HG03159 (cell line): ENCODE measurements around the gene GPR137.

Experiments
- ATAC-seq: cut with Tn5 transposase; IDR thresholded peaks from one replicate; pipeline ENCODE4 v1.9.1; 2021; ENCODE audit warnings: mild to moderate bottlenecking, moderate library complexity; ENCODE audit not compliant: unreplicated experiment

The GPR137 gene

GRCh38 chr11:64284962-64285884 is at the start of gene GPR137:
Gene GPR137, plus strand, starts transcription at chr11:64285848. Its CDS starts 677 bp downstream, at chr11:64286525.
- peak; percentile 59 for ATAC-seq

DNA sequence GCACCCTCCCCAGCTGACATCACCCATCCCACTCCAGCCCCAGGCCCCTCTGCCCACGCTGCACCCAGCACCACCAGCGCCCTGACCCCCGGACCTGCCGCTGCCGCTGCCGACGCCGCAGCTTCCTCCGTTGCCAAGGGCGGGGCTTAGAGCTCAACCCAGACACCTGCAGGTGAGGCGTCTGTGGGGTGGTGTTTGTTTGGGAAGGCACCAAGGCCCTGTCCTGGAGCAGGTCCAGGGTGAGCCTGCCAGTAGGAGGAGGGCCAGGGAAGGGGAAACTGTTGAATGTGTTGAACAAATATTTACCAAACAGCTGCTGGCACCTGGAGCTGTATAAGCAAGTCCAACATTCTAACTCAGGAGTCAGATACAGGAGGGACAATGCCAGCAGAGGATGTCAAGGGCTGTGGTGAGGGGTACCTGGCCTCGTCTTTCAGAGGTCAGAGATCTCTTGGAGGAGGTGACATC is 48.1 kb upstream of the GPR137 start:
- ATAC-seq: no peak

DNA sequence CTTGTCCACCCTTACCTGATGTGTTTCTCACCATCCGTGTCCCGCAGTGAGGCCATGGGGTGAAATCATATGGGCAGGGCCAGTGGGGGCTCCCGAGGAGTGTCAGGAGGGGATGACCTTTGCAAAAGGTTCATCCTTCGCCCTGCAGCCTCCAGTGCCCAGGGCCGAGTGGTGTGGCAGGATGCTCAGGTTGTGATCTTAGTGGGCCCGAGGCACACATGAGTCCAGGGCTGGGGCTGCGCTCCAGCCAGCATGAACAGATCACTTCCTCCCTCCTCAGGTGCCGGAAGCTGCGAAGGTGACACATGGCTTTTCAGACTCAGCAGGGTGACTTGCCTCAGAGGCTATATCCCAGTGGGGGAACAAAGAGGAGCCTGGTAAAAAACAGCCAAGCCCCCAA is 47.6 kb upstream of the GPR137 start:
- ATAC-seq: no peak

DNA sequence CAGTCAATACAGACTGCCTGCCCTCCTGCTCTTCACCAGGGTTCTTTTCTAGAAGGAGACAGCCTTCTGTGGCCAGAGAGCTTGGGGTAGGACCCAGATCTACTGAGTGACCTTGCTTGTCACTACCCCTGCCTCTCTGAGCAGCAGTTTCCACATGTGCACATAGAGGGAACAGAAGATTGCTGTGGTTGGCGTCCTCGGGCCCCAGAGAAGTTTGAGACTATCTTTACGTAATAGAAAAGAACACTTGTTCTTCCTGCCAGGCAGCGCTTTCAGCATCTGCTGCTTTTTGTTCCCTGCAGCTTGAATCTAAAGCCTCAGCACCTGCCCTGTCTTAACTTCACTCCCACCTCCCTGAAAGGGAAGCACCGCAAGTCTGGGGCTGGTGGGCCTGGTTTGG is 46.6 kb upstream of the GPR137 start:
- ATAC-seq: no peak

GRCh38 chr11:64239662-64240434 is 45.8 kb upstream of the GPR137 start:
- ATAC-seq: peak; percentile 7

GRCh38 chr11:64240435-64241240 is 45.0 kb upstream of the GPR137 start, which contains the start of gene FKBP2:
Gene FKBP2, plus strand, starts transcription at chr11:64241095. Its CDS starts 1,293 bp downstream, at chr11:64242388.
- ATAC-seq: peak; percentile 38

DNA sequence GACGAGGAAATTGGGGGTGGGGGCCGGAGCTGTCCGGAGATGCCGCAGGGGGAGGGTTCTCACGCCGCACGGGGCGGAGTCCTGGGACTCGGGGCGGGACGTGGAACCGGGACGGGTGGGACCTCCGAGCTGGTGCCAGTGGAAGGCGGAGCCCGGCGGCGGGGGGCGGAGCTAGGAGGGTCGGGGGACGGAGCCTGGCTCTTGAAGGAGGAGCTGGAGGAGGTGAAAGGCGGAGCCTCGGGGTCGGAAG is 44.5 kb upstream of the GPR137 start:
- ATAC-seq: peak; percentile 56

DNA sequence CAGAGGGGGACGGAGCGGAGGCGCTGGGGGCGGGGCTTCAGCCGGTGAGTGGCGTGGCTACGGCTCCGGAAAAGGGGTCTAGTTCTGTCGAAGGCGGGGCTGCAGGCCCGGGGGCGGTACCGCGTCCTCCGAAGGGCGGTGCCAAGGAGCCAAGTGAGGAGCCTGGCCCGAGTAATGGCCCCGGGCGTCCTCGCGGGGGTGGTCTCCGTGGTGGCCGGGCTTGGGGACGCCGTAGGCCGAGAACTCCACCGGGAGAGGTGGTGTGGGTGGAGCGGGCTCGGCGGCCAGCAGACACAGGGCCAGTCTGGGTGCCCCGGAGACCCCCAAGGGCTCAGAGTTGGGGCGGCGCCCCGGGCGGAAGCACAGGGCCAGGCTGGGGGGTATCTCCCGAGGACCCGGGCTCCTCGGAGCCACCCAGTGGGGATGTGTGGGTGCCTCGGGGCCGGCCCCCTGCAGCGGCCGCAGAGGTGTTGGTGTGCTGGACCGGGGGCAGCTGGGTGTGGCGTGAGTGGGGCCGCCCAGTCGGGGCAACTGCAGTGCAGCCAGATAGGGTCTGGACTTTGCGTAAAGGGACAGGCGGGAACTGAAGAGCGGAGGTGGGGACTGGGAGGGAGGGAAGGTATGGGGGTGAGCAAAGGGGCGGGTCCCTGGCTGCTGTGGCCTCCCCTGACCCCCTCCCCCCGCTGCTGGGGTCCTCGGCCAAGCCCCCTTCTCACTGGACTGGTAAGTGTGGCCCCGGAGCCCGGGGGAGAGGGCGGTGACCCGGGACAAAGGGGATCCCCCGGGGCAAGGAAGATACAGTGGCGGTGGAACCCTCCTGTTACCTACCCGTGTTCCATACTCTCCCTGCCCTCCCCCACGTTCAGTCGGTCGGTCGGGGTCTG is 43.9 kb upstream of the GPR137 start:
- peak; percentile 57 for ATAC-seq

GRCh38 chr11:64243236-64243854 is 42.3 kb upstream of the GPR137 start:
- ATAC-seq: no peak

DNA sequence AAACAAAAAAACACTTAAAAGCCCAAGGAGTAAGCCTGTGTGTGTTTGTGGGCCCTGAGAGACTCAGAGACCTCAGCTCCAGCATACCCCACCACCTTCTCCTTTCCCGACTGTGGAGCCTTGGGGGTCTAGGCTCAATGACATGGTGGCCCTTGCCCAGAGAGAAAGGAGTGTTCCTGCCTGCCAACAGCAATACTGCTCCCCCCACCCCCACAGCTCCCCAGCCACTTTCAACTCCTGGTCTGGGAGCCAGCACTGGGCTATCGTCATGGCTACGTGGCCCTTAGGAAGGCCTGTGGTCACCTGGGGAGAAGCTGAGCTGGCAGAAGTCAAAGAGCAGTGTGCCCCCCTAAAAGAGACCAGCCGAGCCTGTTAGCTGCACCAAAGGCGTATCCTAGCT is 41.5 kb upstream of the GPR137 start:
- no peak for ATAC-seq

GRCh38 chr11:64244966-64245365 is 40.7 kb upstream of the GPR137 start:
- no peak for ATAC-seq

DNA sequence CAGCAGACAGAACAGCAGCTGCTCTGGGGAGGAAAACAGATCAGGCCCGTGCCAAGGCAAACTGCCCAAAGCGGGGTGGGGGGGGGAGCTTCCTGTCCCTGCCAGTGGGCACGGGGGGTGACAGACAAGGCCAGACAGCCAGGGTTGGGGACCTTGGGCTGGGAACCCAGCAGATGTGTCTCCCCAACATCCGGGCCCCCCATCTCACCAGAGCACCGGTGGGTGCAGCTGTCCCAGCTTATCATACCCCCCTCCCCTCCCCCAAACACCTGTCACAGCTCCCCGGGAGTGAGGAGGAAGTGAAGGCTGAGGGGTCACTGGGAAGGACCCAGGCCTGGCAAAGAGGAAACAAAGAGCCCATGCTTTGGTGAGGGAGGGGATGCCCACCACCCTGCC is 40.2 kb upstream of the GPR137 start:
- no peak for ATAC-seq

DNA sequence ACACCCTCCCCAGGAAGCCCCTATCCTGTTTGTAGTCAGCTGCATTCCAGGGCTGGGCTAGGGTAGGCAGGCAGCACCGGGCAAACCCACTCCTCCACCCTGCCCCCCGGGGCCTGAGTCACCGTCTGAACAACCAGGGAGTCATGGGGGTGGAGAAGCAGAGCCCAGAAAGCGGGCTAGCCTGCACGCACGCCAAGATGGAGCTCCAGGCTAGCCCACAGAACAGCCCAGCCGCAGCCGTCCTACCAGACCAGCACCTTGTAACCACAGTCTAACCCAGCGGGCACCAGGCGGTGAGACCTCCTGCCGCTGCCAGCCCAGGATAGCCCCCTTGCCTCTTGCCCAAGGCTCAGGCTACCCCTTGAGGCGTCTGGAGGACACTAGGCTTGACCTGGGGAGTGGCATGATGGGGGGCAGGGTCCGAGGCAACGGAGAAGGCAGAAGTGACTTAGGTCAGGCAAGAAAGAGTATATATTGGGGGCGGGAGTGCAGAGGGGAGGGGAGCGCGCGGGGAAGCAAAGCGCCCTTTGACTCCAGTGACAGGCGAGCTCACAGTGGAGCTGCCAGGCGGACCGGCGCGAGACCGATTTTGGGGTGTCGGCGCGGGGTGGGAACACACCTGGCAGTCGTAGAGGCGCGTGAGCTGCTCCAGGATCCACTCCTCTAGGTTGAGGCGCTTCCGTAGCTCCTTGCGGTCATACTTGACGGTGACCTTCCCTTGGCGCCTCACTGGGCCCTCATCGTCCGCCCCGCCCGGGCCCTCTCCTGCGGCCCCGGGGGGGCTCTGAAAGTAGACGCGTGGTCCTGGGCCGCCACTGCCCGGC is 39.6 kb upstream of the GPR137 start:
- ATAC-seq: no peak

DNA sequence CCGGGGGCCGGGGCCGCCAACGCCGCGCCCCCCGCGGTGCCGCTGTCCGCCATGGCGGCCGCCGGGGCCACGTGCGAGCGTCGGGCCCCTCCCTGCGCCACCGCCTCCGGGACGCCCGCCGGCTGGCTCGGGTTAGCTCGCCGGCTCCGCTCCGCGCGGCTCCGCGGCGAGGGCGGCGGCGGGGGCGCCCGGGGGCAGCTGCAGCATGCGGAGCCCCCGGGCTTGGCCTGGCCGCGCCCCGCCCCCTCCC is 39.1 kb upstream of the GPR137 start:
- peak; percentile 12 for ATAC-seq

- ATAC-seq: peak; percentile 42
Observed at GRCh38 chr11:64246871-64247728, 38.5 kb upstream of the GPR137 start, which contains the start of gene PPP1R14B. Gene PPP1R14B, minus strand, starts transcription at chr11:64246943. Its CDS starts 270 bp downstream, at chr11:64246673.

DNA sequence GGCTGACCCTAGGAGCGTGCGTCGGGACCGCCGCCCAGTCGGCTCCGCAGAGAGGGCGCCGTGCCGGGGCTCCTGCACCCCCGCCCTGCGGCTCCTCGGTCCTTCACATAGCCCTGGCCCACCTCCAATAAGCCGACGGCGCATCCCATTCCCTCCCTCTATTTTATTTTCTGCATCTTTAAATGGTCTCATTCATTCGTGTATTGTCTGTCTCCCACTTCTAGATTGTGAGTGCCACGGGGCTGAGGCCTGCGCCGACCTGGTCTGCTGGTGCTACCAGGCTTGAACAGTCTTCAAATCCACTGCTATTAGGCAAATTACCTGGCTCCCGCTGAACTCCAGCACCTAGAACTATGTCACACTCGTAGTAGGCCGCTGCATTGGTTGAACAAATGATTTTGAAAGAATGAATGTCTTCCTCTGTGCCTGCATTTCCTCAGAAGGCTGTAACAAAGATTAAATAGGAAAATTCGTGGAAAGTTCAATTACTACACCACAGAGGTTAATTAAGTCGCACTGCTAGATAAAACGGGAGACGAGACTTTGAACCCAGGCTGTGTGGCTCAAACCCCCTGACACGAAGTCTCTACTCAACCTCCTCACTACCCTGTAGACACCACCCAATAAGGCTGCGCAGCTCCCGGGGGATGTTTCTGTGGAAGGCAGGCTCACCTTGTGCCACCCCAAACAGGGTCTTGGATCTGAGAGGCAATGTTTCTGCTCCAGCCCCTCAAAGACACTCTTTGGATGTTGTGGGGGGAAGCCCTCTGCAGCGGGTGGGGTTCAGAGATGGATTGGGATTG is 37.7 kb upstream of the GPR137 start:
- ATAC-seq: no peak

- no peak for ATAC-seq
Observed at GRCh38 chr11:64248578-64248977, 37.1 kb upstream of the GPR137 start.
